GM23338 (cell line): ENCODE data around the gene ANKRD44. TPM values are rescaled to one million over a fixed set of nuclear protein-coding genes. Genes with fewer than 3 reads are reported as not detected.

Experiments used
- ATAC-seq: fragments of 200-7000 bp; cut with Tn5 transposase; 3 replicates; pipeline ENCODE4 v1.9.1; 2020
- DNase-seq: peaks from one replicate; pipeline ENCODE4 v3.0.0-alpha.2; 2015; ENCODE audit warnings: low spot score
- H2AFZ ChIP-seq: fragments of 200-600 bp; sonication (generic); 2 replicates; pipeline ENCODE4 v1.8.0; 2016; ENCODE audit warnings: antibody characterized with exemption, mild to moderate bottlenecking, moderate library complexity
- H3F3A ChIP-seq: fragments of 200-600 bp; sonication (generic); replicated peaks from 2 replicates; pipeline ENCODE4 v1.8.0; 2017; ENCODE audit warnings: antibody characterized with exemption, mixed run types, low read depth
- H3K27ac ChIP-seq: fragments of 200-600 bp; sonication (generic); 2 replicates; pipeline ENCODE4 v1.6.1; 2016; ENCODE audit warnings: low read depth
- H3K27me3 ChIP-seq: fragments of 200-600 bp; sonication (generic); 2 replicates; pipeline ENCODE4 v1.8.0; 2016; ENCODE audit warnings: mild to moderate bottlenecking, mixed run types, moderate library complexity; ENCODE audit not compliant: insufficient read depth
- H3K36me3 ChIP-seq: fragments of 200-600 bp; sonication (generic); 2 replicates; pipeline ENCODE4 v1.8.0; 2016; ENCODE audit warnings: mild to moderate bottlenecking; ENCODE audit not compliant: insufficient read depth
- H3K4me1 ChIP-seq: fragments of 200-600 bp; sonication (generic); 2 replicates; pipeline ENCODE4 v1.8.0; 2016; ENCODE audit warnings: mild to moderate bottlenecking, moderate library complexity; ENCODE audit not compliant: insufficient read depth
- H3K4me2 ChIP-seq: fragments of 200-600 bp; sonication (generic); 2 replicates; pipeline ENCODE4 v1.7.1; 2017; ENCODE audit warnings: mixed run types
- H3K4me3 ChIP-seq: fragments of 200-600 bp; sonication (generic); 2 replicates; pipeline ENCODE4 v1.6.1; 2016; ENCODE audit warnings: mixed run types
- H3K79me2 ChIP-seq: fragments of 200-600 bp; sonication (generic); replicated peaks from 2 replicates; pipeline ENCODE4 v1.8.0; 2017; ENCODE audit warnings: mild to moderate bottlenecking; ENCODE audit not compliant: insufficient read depth
- H3K9me2 ChIP-seq: fragments of 200-600 bp; sonication (generic); 2 replicates; pipeline ENCODE4 v1.8.0; 2017; ENCODE audit not compliant: insufficient read depth
- H4K20me1 ChIP-seq: fragments of 200-600 bp; sonication (generic); replicated peaks from 2 replicates; pipeline ENCODE4 v1.8.0; 2017; ENCODE audit warnings: mild to moderate bottlenecking; ENCODE audit not compliant: insufficient read depth
- H3K27ac Mint-ChIP-seq: 2 replicates; pipeline ENCODE4 v1.8.0; 2020; ENCODE audit warnings: inconsistent platforms, mild to moderate bottlenecking, moderate library complexity, mixed read lengths
- H3K27me3 Mint-ChIP-seq: 3 replicates; pipeline ENCODE4 v1.8.0; 2022; ENCODE audit warnings: low read depth, mild to moderate bottlenecking, moderate library complexity, mixed read lengths, inconsistent platforms; ENCODE audit not compliant: insufficient read depth, poor library complexity
- H3K36me3 Mint-ChIP-seq: 3 replicates; pipeline ENCODE4 v1.8.0; 2021; ENCODE audit warnings: low read depth, mild to moderate bottlenecking, inconsistent platforms, moderate library complexity, mixed read lengths
- H3K4me1 Mint-ChIP-seq: 3 replicates; pipeline ENCODE4 v1.8.0; 2020; ENCODE audit warnings: mild to moderate bottlenecking, inconsistent platforms, mixed read lengths
- H3K4me3 Mint-ChIP-seq: 3 replicates; pipeline ENCODE4 v1.8.0; 2021; ENCODE audit warnings: moderate library complexity, mild to moderate bottlenecking, inconsistent platforms, mixed read lengths
- H3K9me3 Mint-ChIP-seq: 3 replicates; pipeline ENCODE4 v1.8.0; 2020; ENCODE audit warnings: moderate library complexity, mild to moderate bottlenecking, inconsistent platforms, mixed read lengths
- CREB1 ChIP-seq: fragments of 250-450 bp; sonication (Bioruptor Pico); IDR thresholded peaks from 2 replicates; pipeline ENCODE4 v1.5.0; 2020; ENCODE audit warnings: low read depth, mild to moderate bottlenecking, moderate library complexity
- EZH2 ChIP-seq: fragments of 200-600 bp; sonication (generic); IDR thresholded peaks from one replicate; pipeline ENCODE4 v1.8.0; 2017; ENCODE audit warnings: antibody characterized with exemption, mild to moderate bottlenecking, low read depth; ENCODE audit not compliant: unreplicated experiment
- EZH2phosphoT487 ChIP-seq: fragments of 200-600 bp; sonication (generic); IDR thresholded peaks from one replicate; pipeline ENCODE4 v1.8.1; 2018; ENCODE audit warnings: antibody characterized with exemption; ENCODE audit not compliant: unreplicated experiment
- JUNB ChIP-seq: IDR thresholded peaks from one replicate; pipeline ENCODE4 v1.6.1; 2016; ENCODE audit warnings: antibody characterized with exemption; ENCODE audit not compliant: unreplicated experiment
- NANOG ChIP-seq: IDR thresholded peaks from 2 replicates; pipeline ENCODE4 v1.6.1; 2016; ENCODE audit warnings: antibody characterized with exemption, borderline replicate concordance
- POLR2AphosphoS5 ChIP-seq: IDR thresholded peaks from 2 replicates; pipeline ENCODE4 v1.6.1; 2016; ENCODE audit warnings: antibody characterized with exemption, low read depth
- STAT1 ChIP-seq: IDR thresholded peaks from one replicate; pipeline ENCODE4 v1.6.1; 2016; ENCODE audit warnings: antibody characterized with exemption; ENCODE audit not compliant: unreplicated experiment
- ZNF114 ChIP-seq: fragments of 250-450 bp; sonication (Bioruptor Pico); IDR thresholded peaks from 2 replicates; pipeline ENCODE4 v1.5.0; 2020; ENCODE audit warnings: mild to moderate bottlenecking, moderate library complexity
- ZNF331 ChIP-seq: fragments of 250-450 bp; sonication (Bioruptor Pico); IDR thresholded peaks from 2 replicates; pipeline ENCODE4 v1.5.0; 2020; ENCODE audit warnings: low read depth, mild to moderate bottlenecking, moderate library complexity
- polyA plus RNA-seq: library from polyadenylated mRNA; unstranded; fragments of >200 nt; fragmentation: Nextera tagmentation; extraction: Ambion mirVana; gene quantifications from 2 replicates; pipeline ENCODE4 v1.2.1, GENCODE V29; 2016
- total RNA-seq: library from RNA; depleted of rRNA; stranded (reverse); fragments of >200 nt; shearing (Covaris generic); gene quantifications from 2 replicates; pipeline ENCODE4 v1.2.3, GENCODE V29; 2014
- TF ChIP-seq, protein P1 (sequence below): IDR thresholded peaks from one replicate; pipeline ENCODE4 v1.6.1; 2018; ENCODE audit warnings: antibody characterized with exemption; ENCODE audit not compliant: unreplicated experiment
- TF ChIP-seq, protein P2 (sequence below): fragments of 250-450 bp; sonication (Bioruptor Pico); IDR thresholded peaks from 2 replicates; pipeline ENCODE4 v1.5.0; 2020; ENCODE audit warnings: mild to moderate bottlenecking, moderate library complexity
- TF ChIP-seq, protein P3 (sequence below), 2 experiments: fragments of 200-600 bp in 1 of 2; sonication (generic) in 1 of 2; conservative IDR thresholded peaks; 2 replicates each; pipeline versions ENCODE4 v1.5.1 to v1.6.1; 2016 to 2017; ENCODE audit warnings: antibody characterized with exemption in 2 of 2, low read depth in 2 of 2, mild to moderate bottlenecking in 2 of 2, moderate library complexity in 1 of 2
- TF ChIP-seq, protein P4 (sequence below): IDR thresholded peaks from 2 replicates; pipeline ENCODE4 v1.6.1; 2016; ENCODE audit warnings: antibody characterized with exemption

ANKRD44 gene
- total and polyA plus RNA-seq, 2 experiments from 2014 or later = 0.44 to 0.56 TPM

DNA sequence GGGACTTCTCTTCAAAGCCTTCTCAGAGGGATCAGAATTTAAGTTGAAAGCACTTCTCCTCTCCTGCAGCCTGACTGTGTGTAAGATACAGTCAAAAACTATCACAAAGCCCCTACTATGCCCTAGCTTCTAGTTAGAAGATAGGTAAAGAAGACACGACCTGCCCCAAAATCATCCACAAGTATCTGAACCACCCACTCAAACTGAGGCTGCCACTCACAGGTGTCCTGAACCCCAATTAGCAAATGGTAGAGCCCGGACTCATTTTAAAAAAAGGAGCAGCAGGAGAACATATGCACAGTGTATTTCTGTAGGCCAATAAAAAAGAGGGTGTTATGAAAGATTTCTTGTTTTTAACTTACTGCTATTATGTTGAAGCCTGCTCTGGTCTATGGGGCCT lies 74.4 kb downstream of the ANKRD44 start:
- no peak overlapping the region for H3K27ac Mint-ChIP-seq
- H3K9me2 ChIP-seq = no peaks in the 10 kb centered on the region
- DNase-seq (no peak), ATAC-seq (no peak)
- TF ChIP-seq, protein P1, sequence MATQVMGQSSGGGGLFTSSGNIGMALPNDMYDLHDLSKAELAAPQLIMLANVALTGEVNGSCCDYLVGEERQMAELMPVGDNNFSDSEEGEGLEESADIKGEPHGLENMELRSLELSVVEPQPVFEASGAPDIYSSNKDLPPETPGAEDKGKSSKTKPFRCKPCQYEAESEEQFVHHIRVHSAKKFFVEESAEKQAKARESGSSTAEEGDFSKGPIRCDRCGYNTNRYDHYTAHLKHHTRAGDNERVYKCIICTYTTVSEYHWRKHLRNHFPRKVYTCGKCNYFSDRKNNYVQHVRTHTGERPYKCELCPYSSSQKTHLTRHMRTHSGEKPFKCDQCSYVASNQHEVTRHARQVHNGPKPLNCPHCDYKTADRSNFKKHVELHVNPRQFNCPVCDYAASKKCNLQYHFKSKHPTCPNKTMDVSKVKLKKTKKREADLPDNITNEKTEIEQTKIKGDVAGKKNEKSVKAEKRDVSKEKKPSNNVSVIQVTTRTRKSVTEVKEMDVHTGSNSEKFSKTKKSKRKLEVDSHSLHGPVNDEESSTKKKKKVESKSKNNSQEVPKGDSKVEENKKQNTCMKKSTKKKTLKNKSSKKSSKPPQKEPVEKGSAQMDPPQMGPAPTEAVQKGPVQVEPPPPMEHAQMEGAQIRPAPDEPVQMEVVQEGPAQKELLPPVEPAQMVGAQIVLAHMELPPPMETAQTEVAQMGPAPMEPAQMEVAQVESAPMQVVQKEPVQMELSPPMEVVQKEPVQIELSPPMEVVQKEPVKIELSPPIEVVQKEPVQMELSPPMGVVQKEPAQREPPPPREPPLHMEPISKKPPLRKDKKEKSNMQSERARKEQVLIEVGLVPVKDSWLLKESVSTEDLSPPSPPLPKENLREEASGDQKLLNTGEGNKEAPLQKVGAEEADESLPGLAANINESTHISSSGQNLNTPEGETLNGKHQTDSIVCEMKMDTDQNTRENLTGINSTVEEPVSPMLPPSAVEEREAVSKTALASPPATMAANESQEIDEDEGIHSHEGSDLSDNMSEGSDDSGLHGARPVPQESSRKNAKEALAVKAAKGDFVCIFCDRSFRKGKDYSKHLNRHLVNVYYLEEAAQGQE = no peak
- TF ChIP-seq ZNF331 (CRISPR knock-in tag) (no peak), EZH2 (no peak), ZNF114 (CRISPR knock-in tag) (no peak), EZH2phosphoT487 (no peak), POLR2AphosphoS5 (no peak), STAT1 (no peak), JUNB (no peak), CREB1 (CRISPR knock-in tag) (no peak), NANOG (no peak)
- TF ChIP-seq, protein P2, sequence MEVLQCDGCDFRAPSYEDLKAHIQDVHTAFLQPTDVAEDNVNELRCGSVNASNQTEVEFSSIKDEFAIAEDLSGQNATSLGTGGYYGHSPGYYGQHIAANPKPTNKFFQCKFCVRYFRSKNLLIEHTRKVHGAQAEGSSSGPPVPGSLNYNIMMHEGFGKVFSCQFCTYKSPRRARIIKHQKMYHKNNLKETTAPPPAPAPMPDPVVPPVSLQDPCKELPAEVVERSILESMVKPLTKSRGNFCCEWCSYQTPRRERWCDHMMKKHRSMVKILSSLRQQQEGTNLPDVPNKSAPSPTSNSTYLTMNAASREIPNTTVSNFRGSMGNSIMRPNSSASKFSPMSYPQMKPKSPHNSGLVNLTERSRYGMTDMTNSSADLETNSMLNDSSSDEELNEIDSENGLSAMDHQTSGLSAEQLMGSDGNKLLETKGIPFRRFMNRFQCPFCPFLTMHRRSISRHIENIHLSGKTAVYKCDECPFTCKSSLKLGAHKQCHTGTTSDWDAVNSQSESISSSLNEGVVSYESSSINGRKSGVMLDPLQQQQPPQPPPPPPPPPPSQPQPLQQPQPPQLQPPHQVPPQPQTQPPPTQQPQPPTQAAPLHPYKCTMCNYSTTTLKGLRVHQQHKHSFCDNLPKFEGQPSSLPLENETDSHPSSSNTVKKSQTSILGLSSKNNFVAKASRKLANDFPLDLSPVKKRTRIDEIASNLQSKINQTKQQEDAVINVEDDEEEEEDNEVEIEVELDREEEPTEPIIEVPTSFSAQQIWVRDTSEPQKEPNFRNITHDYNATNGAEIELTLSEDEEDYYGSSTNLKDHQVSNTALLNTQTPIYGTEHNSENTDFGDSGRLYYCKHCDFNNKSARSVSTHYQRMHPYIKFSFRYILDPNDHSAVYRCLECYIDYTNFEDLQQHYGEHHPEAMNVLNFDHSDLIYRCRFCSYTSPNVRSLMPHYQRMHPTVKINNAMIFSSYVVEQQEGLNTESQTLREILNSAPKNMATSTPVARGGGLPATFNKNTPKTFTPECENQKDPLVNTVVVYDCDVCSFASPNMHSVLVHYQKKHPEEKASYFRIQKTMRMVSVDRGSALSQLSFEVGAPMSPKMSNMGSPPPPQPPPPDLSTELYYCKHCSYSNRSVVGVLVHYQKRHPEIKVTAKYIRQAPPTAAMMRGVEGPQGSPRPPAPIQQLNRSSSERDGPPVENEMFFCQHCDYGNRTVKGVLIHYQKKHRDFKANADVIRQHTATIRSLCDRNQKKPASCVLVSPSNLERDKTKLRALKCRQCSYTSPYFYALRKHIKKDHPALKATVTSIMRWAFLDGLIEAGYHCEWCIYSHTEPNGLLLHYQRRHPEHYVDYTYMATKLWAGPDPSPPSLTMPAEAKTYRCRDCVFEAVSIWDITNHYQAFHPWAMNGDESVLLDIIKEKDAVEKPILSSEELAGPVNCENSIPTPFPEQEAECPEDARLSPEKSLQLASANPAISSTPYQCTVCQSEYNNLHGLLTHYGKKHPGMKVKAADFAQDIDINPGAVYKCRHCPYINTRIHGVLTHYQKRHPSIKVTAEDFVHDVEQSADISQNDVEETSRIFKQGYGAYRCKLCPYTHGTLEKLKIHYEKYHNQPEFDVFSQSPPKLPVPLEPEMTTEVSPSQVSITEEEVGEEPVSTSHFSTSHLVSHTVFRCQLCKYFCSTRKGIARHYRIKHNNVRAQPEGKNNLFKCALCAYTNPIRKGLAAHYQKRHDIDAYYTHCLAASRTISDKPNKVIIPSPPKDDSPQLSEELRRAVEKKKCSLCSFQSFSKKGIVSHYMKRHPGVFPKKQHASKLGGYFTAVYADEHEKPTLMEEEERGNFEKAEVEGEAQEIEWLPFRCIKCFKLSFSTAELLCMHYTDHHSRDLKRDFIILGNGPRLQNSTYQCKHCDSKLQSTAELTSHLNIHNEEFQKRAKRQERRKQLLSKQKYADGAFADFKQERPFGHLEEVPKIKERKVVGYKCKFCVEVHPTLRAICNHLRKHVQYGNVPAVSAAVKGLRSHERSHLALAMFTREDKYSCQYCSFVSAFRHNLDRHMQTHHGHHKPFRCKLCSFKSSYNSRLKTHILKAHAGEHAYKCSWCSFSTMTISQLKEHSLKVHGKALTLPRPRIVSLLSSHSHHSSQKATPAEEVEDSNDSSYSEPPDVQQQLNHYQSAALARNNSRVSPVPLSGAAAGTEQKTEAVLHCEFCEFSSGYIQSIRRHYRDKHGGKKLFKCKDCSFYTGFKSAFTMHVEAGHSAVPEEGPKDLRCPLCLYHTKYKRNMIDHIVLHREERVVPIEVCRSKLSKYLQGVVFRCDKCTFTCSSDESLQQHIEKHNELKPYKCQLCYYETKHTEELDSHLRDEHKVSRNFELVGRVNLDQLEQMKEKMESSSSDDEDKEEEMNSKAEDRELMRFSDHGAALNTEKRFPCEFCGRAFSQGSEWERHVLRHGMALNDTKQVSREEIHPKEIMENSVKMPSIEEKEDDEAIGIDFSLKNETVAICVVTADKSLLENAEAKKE (CRISPR knock-in tag) = no peak
- TF ChIP-seq, protein P3, sequence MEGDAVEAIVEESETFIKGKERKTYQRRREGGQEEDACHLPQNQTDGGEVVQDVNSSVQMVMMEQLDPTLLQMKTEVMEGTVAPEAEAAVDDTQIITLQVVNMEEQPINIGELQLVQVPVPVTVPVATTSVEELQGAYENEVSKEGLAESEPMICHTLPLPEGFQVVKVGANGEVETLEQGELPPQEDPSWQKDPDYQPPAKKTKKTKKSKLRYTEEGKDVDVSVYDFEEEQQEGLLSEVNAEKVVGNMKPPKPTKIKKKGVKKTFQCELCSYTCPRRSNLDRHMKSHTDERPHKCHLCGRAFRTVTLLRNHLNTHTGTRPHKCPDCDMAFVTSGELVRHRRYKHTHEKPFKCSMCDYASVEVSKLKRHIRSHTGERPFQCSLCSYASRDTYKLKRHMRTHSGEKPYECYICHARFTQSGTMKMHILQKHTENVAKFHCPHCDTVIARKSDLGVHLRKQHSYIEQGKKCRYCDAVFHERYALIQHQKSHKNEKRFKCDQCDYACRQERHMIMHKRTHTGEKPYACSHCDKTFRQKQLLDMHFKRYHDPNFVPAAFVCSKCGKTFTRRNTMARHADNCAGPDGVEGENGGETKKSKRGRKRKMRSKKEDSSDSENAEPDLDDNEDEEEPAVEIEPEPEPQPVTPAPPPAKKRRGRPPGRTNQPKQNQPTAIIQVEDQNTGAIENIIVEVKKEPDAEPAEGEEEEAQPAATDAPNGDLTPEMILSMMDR (conservative IDR thresholded peaks at IDR 0.05; ENCODE audit: low read depth in 2 of 2) = no peak
- TF ChIP-seq, protein P4, sequence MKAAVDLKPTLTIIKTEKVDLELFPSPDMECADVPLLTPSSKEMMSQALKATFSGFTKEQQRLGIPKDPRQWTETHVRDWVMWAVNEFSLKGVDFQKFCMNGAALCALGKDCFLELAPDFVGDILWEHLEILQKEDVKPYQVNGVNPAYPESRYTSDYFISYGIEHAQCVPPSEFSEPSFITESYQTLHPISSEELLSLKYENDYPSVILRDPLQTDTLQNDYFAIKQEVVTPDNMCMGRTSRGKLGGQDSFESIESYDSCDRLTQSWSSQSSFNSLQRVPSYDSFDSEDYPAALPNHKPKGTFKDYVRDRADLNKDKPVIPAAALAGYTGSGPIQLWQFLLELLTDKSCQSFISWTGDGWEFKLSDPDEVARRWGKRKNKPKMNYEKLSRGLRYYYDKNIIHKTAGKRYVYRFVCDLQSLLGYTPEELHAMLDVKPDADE = no peak
- peaks cover 3% of the 10 kb centered on the region for H3K27me3 Mint-ChIP-seq
- H3F3A ChIP-seq = no peaks in the 10 kb centered on the region
- no peaks in the 10 kb centered on the region for H3K27me3 ChIP-seq
- no peak overlapping the region for H3K4me2 ChIP-seq
- H3K27ac ChIP-seq = no peak overlapping the region
- no peak overlapping the region for H2AFZ ChIP-seq
- no peak overlapping the region for H3K4me3 Mint-ChIP-seq
- no peaks in the 10 kb centered on the region for H4K20me1 ChIP-seq
- no peaks in the 10 kb centered on the region for H3K36me3 ChIP-seq
- no peaks in the 10 kb centered on the region for H3K9me3 Mint-ChIP-seq
- H3K79me2 ChIP-seq = no peaks in the 10 kb centered on the region
- no peaks in the 10 kb centered on the region for H3K36me3 Mint-ChIP-seq
- H3K4me1 ChIP-seq = no peaks in the 10 kb centered on the region
- peaks cover 6% of the 10 kb centered on the region; the same call in 1 of the 3 replicates for H3K4me1 Mint-ChIP-seq
- H3K4me3 ChIP-seq = no peak overlapping the region
